Activated CD4-positive, alpha-beta memory T cell treated with anti-CD3 and anti-CD28 coated beads for 36 hours (primary cell): Measurements from ENCODE around the gene UMODL1. TPM values are rescaled to one million over a fixed set of nuclear protein-coding genes. Genes with fewer than 3 reads are reported as not detected.

Experiments used
- CTCF ChIA-PET: fragments of 350-600 bp; sonication (Branson Sonifier 250); formaldehyde crosslinking; loops from one replicate; lab custom pipeline; 2021; ENCODE audit warnings: antibody characterized with exemption, inconsistent platforms; lab: Charles Lee
- POLR2A ChIA-PET: fragments of 350-600 bp; sonication (Branson Sonifier 250); formaldehyde crosslinking; loops from one replicate; lab custom pipeline; 2021; ENCODE audit warnings: antibody characterized with exemption; lab: Charles Lee
- DNase-seq: peaks from one replicate; pipeline ENCODE4 v3.0.0-alpha.2; 2020
- H3K27ac Mint-ChIP-seq: one replicate; pipeline ENCODE4 v1.8.0; 2021; ENCODE audit warnings: mixed read lengths
- H3K27me3 Mint-ChIP-seq: one replicate; pipeline ENCODE4 v1.8.0; 2021; ENCODE audit warnings: mixed read lengths
- H3K36me3 Mint-ChIP-seq: one replicate; pipeline ENCODE4 v1.8.0; 2021; ENCODE audit warnings: mixed read lengths
- H3K4me1 Mint-ChIP-seq: one replicate; pipeline ENCODE4 v1.8.0; 2021; ENCODE audit warnings: low read depth, mixed read lengths
- H3K4me3 Mint-ChIP-seq: one replicate; pipeline ENCODE4 v1.8.0; 2021; ENCODE audit warnings: mild to moderate bottlenecking, mixed read lengths
- H3K9me3 Mint-ChIP-seq: one replicate; pipeline ENCODE4 v1.8.0; 2021; ENCODE audit warnings: mixed read lengths
- intact Hi-C: fragments of 100-400 bp; cut with micrococcal nuclease; formaldehyde crosslinking; loops from one replicate; pipeline ENCODE4 v1.15.1; 2023
- total RNA-seq, 2 experiments: library from RNA; stranded (reverse); gene quantifications; one replicate each; pipeline ENCODE4 v1.2.3, GENCODE V29; 2021

Gene UMODL1
- total RNA-seq, 2 experiments from 2014 or later, result not detected

GRCh38 chr21:42146273-42146805 lies 75.2 kb downstream of the UMODL1 start:
- DNase-seq, result no peak
- H3K27me3 Mint-ChIP-seq, result no peaks in the 10 kb centered on the region
- CTCF ChIA-PET, result interaction anchor here (0.9 to 8.8 kb wide), 23 partner anchors 7 to 235 kb away, joined by 3 to 204 read pairs (median 6); no protein-coding TSS in a partner anchor
- no peak overlapping the region for H3K27ac Mint-ChIP-seq
- H3K4me3 Mint-ChIP-seq, result no peak overlapping the region
- H3K4me1 Mint-ChIP-seq, result peaks cover 3% of the 10 kb centered on the region
- POLR2A ChIA-PET, result interaction anchor here (1.0 kb wide), 1 partner anchor 112 kb away, joined by 6 read pairs; no protein-coding TSS in a partner anchor
- no peaks in the 10 kb centered on the region for H3K36me3 Mint-ChIP-seq
- no peaks in the 10 kb centered on the region for H3K9me3 Mint-ChIP-seq
- intact Hi-C loops, result loop anchor here (5.0 to 10.0 kb wide), 2 partner anchors 236 to 378 kb away; no protein-coding TSS in a partner anchor

- Mint-ChIP-seq H3K27ac (no peak overlapping the region), H3K4me1 (peaks cover 3% of the 10 kb centered on the region), H3K9me3 (no peaks in the 10 kb centered on the region), H3K4me3 (no peak overlapping the region), H3K36me3 (no peaks in the 10 kb centered on the region), H3K27me3 (no peaks in the 10 kb centered on the region)
- intact Hi-C loops, result loop anchor here (5.0 to 10.0 kb wide), 2 partner anchors 235 to 378 kb away; no protein-coding TSS in a partner anchor
- CTCF ChIA-PET, result interaction anchor here (0.7 to 8.8 kb wide), 5 partner anchors 17 to 189 kb away, joined by 3 to 204 read pairs (median 5); no protein-coding TSS in a partner anchor
- no peak for DNase-seq
- POLR2A ChIA-PET, result no interaction called here
Measured at GRCh38 chr21:42146821-42147220, 75.7 kb downstream of the UMODL1 start.

- DNase-seq, result no peak
- Mint-ChIP-seq H3K27ac (no peak overlapping the region), H3K36me3 (no peaks in the 10 kb centered on the region), H3K9me3 (no peaks in the 10 kb centered on the region), H3K4me1 (peaks cover 3% of the 10 kb centered on the region), H3K4me3 (no peak overlapping the region), H3K27me3 (no peaks in the 10 kb centered on the region)
- intact Hi-C loops, result loop anchor here (5.0 to 10.0 kb wide), 2 partner anchors 235 to 377 kb away; no protein-coding TSS in a partner anchor
- CTCF ChIA-PET, result interaction anchor here (0.7 to 8.8 kb wide), 6 partner anchors 17 to 309 kb away, joined by 3 to 204 read pairs (median 4); no protein-coding TSS in a partner anchor
- POLR2A ChIA-PET, result no interaction called here
Measured at GRCh38 chr21:42147386-42148020, 76.4 kb downstream of the UMODL1 start.

GRCh38 chr21:42148097-42148496 lies 77.0 kb downstream of the UMODL1 start:
- Mint-ChIP-seq H3K27me3 (no peaks in the 10 kb centered on the region), H3K4me1 (peaks cover 3% of the 10 kb centered on the region), H3K27ac (no peak overlapping the region), H3K4me3 (no peak overlapping the region), H3K36me3 (no peaks in the 10 kb centered on the region), H3K9me3 (no peaks in the 10 kb centered on the region)
- CTCF ChIA-PET, result interaction anchor here (0.8 to 8.8 kb wide), 9 partner anchors 10 to 308 kb away, joined by 3 to 204 read pairs (median 3); no protein-coding TSS in a partner anchor
- intact Hi-C loops, result loop anchor here (5.0 to 10.0 kb wide), 2 partner anchors 234 to 377 kb away; no protein-coding TSS in a partner anchor
- POLR2A ChIA-PET, result no interaction called here
- DNase-seq, result no peak

- ChIA-PET POLR2A (no interaction called here), CTCF (interaction anchor here (0.8 to 8.8 kb wide), 8 partner anchors 9 to 302 kb away, joined by 3 to 204 read pairs (median 3); no protein-coding TSS in a partner anchor)
- Mint-ChIP-seq H3K9me3 (no peaks in the 10 kb centered on the region), H3K4me3 (no peak overlapping the region), H3K27ac (no peak overlapping the region), H3K27me3 (no peaks in the 10 kb centered on the region), H3K4me1 (peaks cover 3% of the 10 kb centered on the region), H3K36me3 (no peaks in the 10 kb centered on the region)
- intact Hi-C loops, result loop anchor here (5.0 to 10.0 kb wide), 2 partner anchors 234 to 376 kb away; no protein-coding TSS in a partner anchor
- DNase-seq, result no peak
Measured at GRCh38 chr21:42148584-42148983, 77.5 kb downstream of the UMODL1 start.

- H3K27ac Mint-ChIP-seq, result no peak overlapping the region
- H3K9me3 Mint-ChIP-seq, result no peaks in the 10 kb centered on the region
- no peak for DNase-seq
- intact Hi-C loops, result loop anchor here (5.0 to 10.0 kb wide), 2 partner anchors 232 to 375 kb away; no protein-coding TSS in a partner anchor
- H3K4me1 Mint-ChIP-seq, result peaks cover 3% of the 10 kb centered on the region
- POLR2A ChIA-PET, result no interaction called here
- no peaks in the 10 kb centered on the region for H3K36me3 Mint-ChIP-seq
- no peak overlapping the region for H3K4me3 Mint-ChIP-seq
- H3K27me3 Mint-ChIP-seq, result no peaks in the 10 kb centered on the region
- CTCF ChIA-PET, result interaction anchor here (8.8 kb wide), 1 partner anchor 111 kb away, joined by 204 read pairs; no protein-coding TSS in a partner anchor
Measured at GRCh38 chr21:42149656-42150473, 78.7 kb downstream of the UMODL1 start.

GRCh38 chr21:42150474-42151085 lies 79.5 kb downstream of the UMODL1 start:
- intact Hi-C loops, result no loop called here
- no peak overlapping the region for H3K4me3 Mint-ChIP-seq
- H3K4me1 Mint-ChIP-seq, result peaks cover 3% of the 10 kb centered on the region
- ChIA-PET CTCF (interaction anchor here (8.8 kb wide), 1 partner anchor 111 kb away, joined by 204 read pairs; no protein-coding TSS in a partner anchor), POLR2A (no interaction called here)
- no peak for DNase-seq
- H3K27ac Mint-ChIP-seq, result no peak overlapping the region
- no peaks in the 10 kb centered on the region for H3K9me3 Mint-ChIP-seq
- H3K36me3 Mint-ChIP-seq, result no peaks in the 10 kb centered on the region
- no peaks in the 10 kb centered on the region for H3K27me3 Mint-ChIP-seq

- Mint-ChIP-seq H3K4me1 (no peaks in the 10 kb centered on the region), H3K27me3 (no peaks in the 10 kb centered on the region), H3K4me3 (no peak overlapping the region), H3K9me3 (no peaks in the 10 kb centered on the region), H3K27ac (no peak overlapping the region), H3K36me3 (no peaks in the 10 kb centered on the region)
- CTCF ChIA-PET, result interaction anchor here (0.8 to 8.8 kb wide), 4 partner anchors 104 to 159 kb away, joined by 3 to 204 read pairs (median 10); no protein-coding TSS in a partner anchor
- POLR2A ChIA-PET, result no interaction called here
- DNase-seq, result no peak
- intact Hi-C loops, result no loop called here
Measured at GRCh38 chr21:42151148-42151947, 80.2 kb downstream of the UMODL1 start.

- no peaks in the 10 kb centered on the region for H3K36me3 Mint-ChIP-seq
- H3K4me3 Mint-ChIP-seq, result no peak overlapping the region
- no peak for DNase-seq
- no peaks in the 10 kb centered on the region for H3K27me3 Mint-ChIP-seq
- CTCF ChIA-PET, result interaction anchor here (0.7 to 3.1 kb wide), 4 partner anchors 14 to 159 kb away, joined by 3 to 16 read pairs (median 3); no protein-coding TSS in a partner anchor
- no peak overlapping the region for H3K27ac Mint-ChIP-seq
- intact Hi-C loops, result no loop called here
- H3K4me1 Mint-ChIP-seq, result no peaks in the 10 kb centered on the region
- H3K9me3 Mint-ChIP-seq, result no peaks in the 10 kb centered on the region
- POLR2A ChIA-PET, result no interaction called here
Measured at GRCh38 chr21:42151948-42152220, 80.8 kb downstream of the UMODL1 start.

- Mint-ChIP-seq H3K36me3 (no peaks in the 10 kb centered on the region), H3K4me3 (no peak overlapping the region), H3K27ac (no peak overlapping the region), H3K9me3 (no peaks in the 10 kb centered on the region), H3K27me3 (no peaks in the 10 kb centered on the region), H3K4me1 (no peaks in the 10 kb centered on the region)
- peak; percentile 2 for DNase-seq
- POLR2A ChIA-PET, result no interaction called here
- intact Hi-C loops, result no loop called here
- CTCF ChIA-PET, result interaction anchor here (0.6 to 3.1 kb wide), 4 partner anchors 8 to 106 kb away, joined by 3 to 16 read pairs (median 3); no protein-coding TSS in a partner anchor
Measured at GRCh38 chr21:42153046-42153686, 82.0 kb downstream of the UMODL1 start.
